Ovary (tissue), 9 donors: ENCODE data around the gene EFTUD2. TPM values are rescaled to one million over a fixed set of nuclear protein-coding genes. Genes with fewer than 3 reads are reported as not detected.
A peak's percentile ranks its signal among the peaks of the same experiment; 100 is the strongest.

Source experiments
- DNase-seq, 5 donors: peaks; one replicate each; pipeline ENCODE4 v3.0.0-alpha.2; 2019 to 2020
- H3K27ac ChIP-seq, 2 donors: fragments of 200-600 bp; one replicate each; pipeline versions ENCODE4 v1.5.1 to v1.8.0; 2019 to 2022
- H3K27me3 ChIP-seq: fragments of 200-600 bp; one replicate; pipeline ENCODE4 v1.8.0; 2022
- H3K36me3 ChIP-seq: fragments of 200-600 bp; sonication (generic); one replicate; pipeline ENCODE4 v1.5.1; 2019
- H3K4me1 ChIP-seq: one replicate; pipeline ENCODE4 v1.8.1; 2013; ENCODE audit warnings: mild to moderate bottlenecking, moderate library complexity; ENCODE audit not compliant: insufficient read depth
- H3K4me3 ChIP-seq: fragments of 200-600 bp; sonication (generic); one replicate; pipeline ENCODE4 v1.5.1; 2017
- H3K9me3 ChIP-seq, 2 donors: fragments of 200-600 bp in 1 of 2; sonication (generic) in 1 of 2; one replicate each; pipeline versions ENCODE4 v1.5.1 to v1.8.1; 2013 to 2019; ENCODE audit warnings: mild to moderate bottlenecking in 1 of 2, moderate library complexity in 1 of 2
- EP300 ChIP-seq: sonication (generic); formaldehyde crosslinking; IDR thresholded peaks from one replicate; pipeline ENCODE4 v1.6.1; 2017; ENCODE audit warnings: antibody characterized with exemption
- POLR2A ChIP-seq: fragments of 450-650 bp; IDR thresholded peaks from one replicate; pipeline ENCODE4 v1.6.1; 2017; ENCODE audit warnings: antibody characterized with exemption, mild to moderate bottlenecking, moderate library complexity
- WGBS, 3 donors: extraction: QIAGEN DNeasy Blood & Tissue Kit in 1 of 3; methylation state at CpG; one replicate each; pipeline versions ENCODE4 v1.1.5 to v1.1.7; 2013 to 2017; 5-methylcytosine and 5-hydroxymethylcytosine counted together
- intact Hi-C, 4 donors: fragments of 100-400 bp; cut with DNase I; formaldehyde crosslinking; loops; one replicate each; pipeline versions ENCODE4 v1.11.0 to v1.15.1; 2022 to 2023
- polyA plus RNA-seq, 2 donors: library from polyadenylated mRNA; stranded (reverse); fragments of 200-250 nt in 1 of 2; fragments of 350-450 nt in 1 of 2; fragmentation: Illumina TruSeq in 1 of 2; extraction: RNeasy Lipid Tissue Mini Kit (QIAGEN cat#74804) in 1 of 2; gene quantifications; one replicate each; pipeline ENCODE4 v1.2.3, GENCODE V29; 2013 to 2014
- total RNA-seq, 7 donors: library from RNA; depleted of rRNA in 2 of 7; stranded (reverse); fragments of >200 nt in 2 of 7; fragmentation: NEBNext Ultra II Directional in 3 of 7; extraction: Animal tissue kit (Norgen Biotek cat#: 25700) in 3 of 7; gene quantifications; one replicate each; pipeline versions ENCODE4 v1.1.0 to v1.2.4, GENCODE V29; 2016 to 2023
- TF ChIP-seq, protein P1 (sequence below), 3 donors: fragments of 450-650 bp in 2 of 3; fragments of 200-600 bp in 1 of 3; IDR thresholded peaks; one replicate each; pipeline versions ENCODE4 v1.5.1 to v1.8.0; 2016 to 2022; ENCODE audit warnings: antibody characterized with exemption in 3 of 3, mild to moderate bottlenecking in 1 of 3
- donor health status: DM: no; HTN: no; CAD: no; lungs with moderate emphysema.
- donor health status: DM: no; HTN: no; CAD: no.
- donor health status: Bipolar disorder and iron deficiency.
- donor health status: DM: yes; HTN: yes; CAD: no.
- donor health status: DM: no; HTN: no; CAD: no.
- donor health status: DM: yes; HTN: yes; CAD: no.

Gene EFTUD2
- total and polyA plus RNA-seq, 9 donors: 22.2 to 111 (median 62.5) TPM

DNA sequence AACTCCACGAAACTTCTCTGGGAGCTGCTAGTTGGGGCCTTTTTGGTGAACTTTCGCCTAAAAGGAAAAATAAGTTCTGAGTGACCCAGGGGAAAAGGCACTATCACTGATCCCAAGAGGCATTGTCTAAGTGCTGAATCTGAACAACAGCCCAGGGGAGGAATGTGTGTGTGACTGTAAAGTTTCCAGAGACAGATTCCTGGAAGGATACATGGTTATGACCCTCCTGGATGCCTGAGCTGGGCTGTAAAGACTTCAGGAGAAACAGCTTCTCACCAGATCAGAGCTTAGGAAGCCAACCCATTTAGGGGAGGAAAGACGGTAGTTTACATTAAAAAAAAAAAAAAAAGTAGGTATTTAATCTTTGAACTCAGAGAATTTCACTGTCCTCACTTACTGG is 31.4 kb downstream of the EFTUD2 start:
- WGBS, 3 donors: 78 to 87% (median 85%) methylated on average over 3 of the region's 3 CpGs
- no peaks in the 10 kb centered on the region for H3K9me3 ChIP-seq
- intact Hi-C loops: loop anchor here in 1 of 4 donors (5.0 kb wide), 1 partner anchor 91 kb away; no protein-coding TSS in a partner anchor
- H3K4me3 ChIP-seq: no peak overlapping the region
- no peaks in the 10 kb centered on the region for H3K4me1 ChIP-seq
- H3K27me3 ChIP-seq: no peaks in the 10 kb centered on the region
- no peak for DNase-seq
- no peak for TF ChIP-seq EP300
- TF ChIP-seq POLR2A: no peak
- TF ChIP-seq, protein P1, sequence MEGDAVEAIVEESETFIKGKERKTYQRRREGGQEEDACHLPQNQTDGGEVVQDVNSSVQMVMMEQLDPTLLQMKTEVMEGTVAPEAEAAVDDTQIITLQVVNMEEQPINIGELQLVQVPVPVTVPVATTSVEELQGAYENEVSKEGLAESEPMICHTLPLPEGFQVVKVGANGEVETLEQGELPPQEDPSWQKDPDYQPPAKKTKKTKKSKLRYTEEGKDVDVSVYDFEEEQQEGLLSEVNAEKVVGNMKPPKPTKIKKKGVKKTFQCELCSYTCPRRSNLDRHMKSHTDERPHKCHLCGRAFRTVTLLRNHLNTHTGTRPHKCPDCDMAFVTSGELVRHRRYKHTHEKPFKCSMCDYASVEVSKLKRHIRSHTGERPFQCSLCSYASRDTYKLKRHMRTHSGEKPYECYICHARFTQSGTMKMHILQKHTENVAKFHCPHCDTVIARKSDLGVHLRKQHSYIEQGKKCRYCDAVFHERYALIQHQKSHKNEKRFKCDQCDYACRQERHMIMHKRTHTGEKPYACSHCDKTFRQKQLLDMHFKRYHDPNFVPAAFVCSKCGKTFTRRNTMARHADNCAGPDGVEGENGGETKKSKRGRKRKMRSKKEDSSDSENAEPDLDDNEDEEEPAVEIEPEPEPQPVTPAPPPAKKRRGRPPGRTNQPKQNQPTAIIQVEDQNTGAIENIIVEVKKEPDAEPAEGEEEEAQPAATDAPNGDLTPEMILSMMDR (IDR thresholded peaks at IDR 0.05): no peak
- H3K27ac ChIP-seq: no peak overlapping the region
- no peaks in the 10 kb centered on the region for H3K36me3 ChIP-seq

DNA sequence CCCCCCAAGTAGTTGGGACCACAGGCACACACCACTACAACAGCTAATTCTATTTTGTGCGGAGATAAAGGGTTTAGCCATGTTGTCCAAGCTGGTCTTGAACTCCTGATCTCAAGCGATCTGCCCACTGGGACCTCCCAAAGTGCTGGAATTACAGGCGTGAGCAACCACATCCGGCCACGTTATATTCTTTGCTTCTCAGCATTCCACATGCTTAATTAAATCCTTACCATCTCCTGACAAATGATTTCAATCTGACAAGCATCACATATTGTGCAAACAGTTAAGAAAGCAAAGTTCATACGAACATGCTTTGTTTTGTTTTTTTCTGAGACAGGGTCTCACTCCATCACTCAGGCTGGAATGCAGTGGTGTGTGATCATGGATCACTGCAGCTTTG is 33.3 kb downstream of the EFTUD2 start:
- TF ChIP-seq EP300: no peak
- TF ChIP-seq POLR2A: no peak
- TF ChIP-seq, protein P1 (IDR thresholded peaks at IDR 0.05): no peak
- Histone ChIP-seq H3K4me3 (no peak overlapping the region), H3K27ac (no peak overlapping the region), H3K4me1 (no peaks in the 10 kb centered on the region), H3K27me3 (no peaks in the 10 kb centered on the region), H3K36me3 (no peaks in the 10 kb centered on the region), H3K9me3 (no peaks in the 10 kb centered on the region)
- no peak for DNase-seq
- intact Hi-C loops: loop anchor here in 3 of 4 donors (1.0 to 5.0 kb wide), 3 partner anchors 89 to 92 kb away; no protein-coding TSS in a partner anchor
- 74 to 82% (median 76%) methylated on average over 6 of the region's 6 CpGs for WGBS, 3 donors

- H3K27ac ChIP-seq: no peak overlapping the region
- TF ChIP-seq EP300: no peak
- TF ChIP-seq, protein P1 (IDR thresholded peaks at IDR 0.05): peak; percentile 58 to 78 (median 62)
- H3K4me3 ChIP-seq: no peak overlapping the region
- H3K27me3 ChIP-seq: no peaks in the 10 kb centered on the region
- no peaks in the 10 kb centered on the region for H3K36me3 ChIP-seq
- no peaks in the 10 kb centered on the region for H3K4me1 ChIP-seq
- peak; percentile 33 to 61 (median 59) for DNase-seq
- no peaks in the 10 kb centered on the region for H3K9me3 ChIP-seq
- intact Hi-C loops: loop anchor here in 3 of 4 donors (1.0 to 5.0 kb wide), 3 partner anchors 88 to 91 kb away; no protein-coding TSS in a partner anchor
- 7 to 14% (median 10%) methylated on average over 1 of the region's 1 CpG for WGBS, 3 donors
Measured at GRCh38 chr17:44865231-44865660, 34.0 kb downstream of the EFTUD2 start.

DNA sequence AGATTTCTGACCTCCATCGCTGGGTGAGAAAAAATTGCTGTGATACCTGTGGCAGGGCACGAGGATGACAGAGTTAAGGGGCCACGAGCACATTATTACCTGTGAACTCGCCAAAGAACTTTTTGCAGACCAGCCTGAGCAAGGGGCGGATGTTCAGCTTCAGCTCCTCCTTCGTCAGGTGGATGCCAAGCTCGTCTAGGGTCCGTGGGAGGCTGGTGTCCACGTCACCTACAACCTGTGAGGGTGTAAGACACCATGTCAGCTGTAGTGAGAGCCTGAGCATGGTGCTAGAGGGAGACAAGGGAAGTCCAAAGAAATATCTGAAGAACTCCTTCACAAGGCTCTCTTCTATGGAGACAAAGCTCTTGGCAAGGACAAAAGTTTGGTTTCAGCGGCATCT is 34.4 kb downstream of the EFTUD2 start:
- 55 to 67% (median 62%) methylated on average over 10 of the region's 10 CpGs for WGBS, 3 donors

More for the DNA sequence above, 34.4 kb downstream of the EFTUD2 start:
- intact Hi-C loops: loop anchor here in 3 of 4 donors (1.0 to 5.0 kb wide), 3 partner anchors 88 to 91 kb away; no protein-coding TSS in a partner anchor
- no peak overlapping the region for H3K27ac ChIP-seq
- no peaks in the 10 kb centered on the region for H3K36me3 ChIP-seq
- H3K4me3 ChIP-seq: no peak overlapping the region
- no peak for TF ChIP-seq EP300
- TF ChIP-seq, protein P1 (IDR thresholded peaks at IDR 0.05): no peak
- TF ChIP-seq POLR2A: no peak
- no peak for DNase-seq
- H3K27me3 ChIP-seq: no peaks in the 10 kb centered on the region
- no peaks in the 10 kb centered on the region for H3K4me1 ChIP-seq
- no peaks in the 10 kb centered on the region for H3K9me3 ChIP-seq
